GM23248 (cell line): ENCODE data around the gene NR1D2.

Source experiments
- EZH2 ChIP-seq: fragments of 200-600 bp; sonication (generic); IDR thresholded peaks from 2 replicates; pipeline ENCODE4 v1.6.1; 2018; ENCODE audit warnings: antibody characterized with exemption, mild to moderate bottlenecking; ENCODE audit not compliant: insufficient read depth, poor library complexity, severe bottlenecking
- EZH2phosphoT487 ChIP-seq: fragments of 200-600 bp; sonication (generic); IDR thresholded peaks from 2 replicates; pipeline ENCODE4 v1.6.1; 2018; ENCODE audit warnings: antibody characterized with exemption, moderate library complexity, mild to moderate bottlenecking, low read depth; ENCODE audit not compliant: insufficient read depth

- TF ChIP-seq EZH2 (no peak), EZH2phosphoT487 (no peak)
These were observed 4.3 kb upstream of the NR1D2 start for GRCh38 chr3:23940775-23941174.
